ENCODE data around the gene HOXD13.

Gene HOXD13

DNA sequence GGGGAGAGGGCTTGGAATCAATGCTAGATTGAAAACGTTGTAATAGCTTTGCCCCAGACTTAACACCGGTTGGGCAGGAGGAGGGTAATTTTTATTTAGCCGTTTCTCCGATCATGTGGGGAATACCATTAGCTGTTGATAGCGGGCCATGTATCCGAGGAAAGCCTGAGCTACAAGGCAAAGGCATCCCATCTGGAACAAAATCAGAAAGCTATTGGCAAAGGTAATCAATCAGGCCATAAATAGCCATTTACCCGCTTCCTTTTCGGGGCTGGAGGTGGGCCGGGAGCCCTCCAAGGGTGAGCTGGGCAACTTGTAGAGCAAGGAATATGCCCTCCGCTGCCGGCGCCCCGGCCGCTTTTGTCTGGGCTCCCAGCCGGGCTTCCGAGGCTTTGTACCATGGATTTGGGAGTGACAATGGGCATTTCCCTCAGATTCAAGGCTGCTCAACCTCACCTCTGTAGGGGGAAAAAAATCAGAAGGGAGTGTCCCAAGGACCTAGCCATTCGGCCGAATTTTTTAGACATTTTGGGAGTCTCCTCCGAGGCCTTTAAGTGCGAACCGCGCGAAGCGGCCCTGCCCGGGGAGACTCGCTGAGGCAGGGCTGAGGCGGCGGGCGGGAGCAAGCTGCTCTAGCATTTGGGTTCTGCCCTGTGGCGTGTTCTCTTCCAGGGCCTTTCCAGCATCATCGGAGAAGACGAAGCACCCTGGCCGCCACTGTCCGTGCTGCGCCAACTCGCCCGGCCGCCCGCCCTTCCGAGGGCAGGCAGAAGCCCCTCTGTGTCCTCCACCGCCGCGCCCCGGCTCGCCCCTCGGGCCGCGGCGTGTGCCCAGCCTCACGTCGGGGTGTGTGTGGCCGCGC is 28.9 kb downstream of the HOXD13 start:
- DNase-seq (ENCODE audit: extremely low read depth, low read depth), result no peak
- TF ChIP-seq, protein P1, sequence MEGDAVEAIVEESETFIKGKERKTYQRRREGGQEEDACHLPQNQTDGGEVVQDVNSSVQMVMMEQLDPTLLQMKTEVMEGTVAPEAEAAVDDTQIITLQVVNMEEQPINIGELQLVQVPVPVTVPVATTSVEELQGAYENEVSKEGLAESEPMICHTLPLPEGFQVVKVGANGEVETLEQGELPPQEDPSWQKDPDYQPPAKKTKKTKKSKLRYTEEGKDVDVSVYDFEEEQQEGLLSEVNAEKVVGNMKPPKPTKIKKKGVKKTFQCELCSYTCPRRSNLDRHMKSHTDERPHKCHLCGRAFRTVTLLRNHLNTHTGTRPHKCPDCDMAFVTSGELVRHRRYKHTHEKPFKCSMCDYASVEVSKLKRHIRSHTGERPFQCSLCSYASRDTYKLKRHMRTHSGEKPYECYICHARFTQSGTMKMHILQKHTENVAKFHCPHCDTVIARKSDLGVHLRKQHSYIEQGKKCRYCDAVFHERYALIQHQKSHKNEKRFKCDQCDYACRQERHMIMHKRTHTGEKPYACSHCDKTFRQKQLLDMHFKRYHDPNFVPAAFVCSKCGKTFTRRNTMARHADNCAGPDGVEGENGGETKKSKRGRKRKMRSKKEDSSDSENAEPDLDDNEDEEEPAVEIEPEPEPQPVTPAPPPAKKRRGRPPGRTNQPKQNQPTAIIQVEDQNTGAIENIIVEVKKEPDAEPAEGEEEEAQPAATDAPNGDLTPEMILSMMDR (IDR thresholded peaks at IDR 0.05; ENCODE audit: low read depth, low read length), result no peak

- no peak for DNase-seq (ENCODE audit: extremely low read depth, low read depth)
- TF ChIP-seq, protein P1 (IDR thresholded peaks at IDR 0.05; ENCODE audit: low read depth, low read length), result no peak
Measured at GRCh38 chr2:176122052-176122682, 29.6 kb downstream of the HOXD13 start.

DNA sequence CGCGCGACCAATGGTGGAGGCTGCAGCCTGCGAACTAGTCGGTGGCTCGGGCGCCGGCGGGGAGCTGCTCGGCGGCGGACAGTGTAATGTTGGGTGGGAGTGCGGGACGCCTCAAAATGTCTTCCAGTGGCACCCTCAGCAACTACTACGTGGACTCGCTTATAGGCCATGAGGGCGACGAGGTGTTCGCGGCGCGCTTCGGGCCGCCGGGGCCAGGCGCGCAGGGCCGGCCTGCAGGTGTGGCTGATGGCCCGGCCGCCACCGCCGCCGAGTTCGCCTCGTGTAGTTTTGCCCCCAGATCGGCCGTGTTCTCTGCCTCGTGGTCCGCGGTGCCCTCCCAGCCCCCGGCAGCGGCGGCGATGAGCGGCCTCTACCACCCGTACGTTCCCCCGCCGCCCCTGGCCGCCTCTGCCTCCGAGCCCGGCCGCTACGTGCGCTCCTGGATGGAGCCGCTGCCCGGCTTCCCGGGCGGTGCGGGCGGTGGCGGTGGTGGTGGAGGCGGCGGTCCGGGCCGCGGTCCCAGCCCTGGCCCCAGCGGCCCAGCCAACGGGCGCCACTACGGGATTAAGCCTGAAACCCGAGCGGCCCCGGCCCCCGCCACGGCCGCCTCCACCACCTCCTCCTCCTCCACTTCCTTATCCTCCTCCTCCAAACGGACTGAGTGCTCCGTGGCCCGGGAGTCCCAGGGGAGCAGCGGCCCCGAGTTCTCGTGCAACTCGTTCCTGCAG is 30.3 kb downstream of the HOXD13 start, which contains the start of gene HOXD9:
TSS of gene HOXD9 (plus strand) at position 37 of the 728 bp plus-strand sequence. CDS start at position 87, 50 bp downstream.
- TF ChIP-seq, protein P1 (IDR thresholded peaks at IDR 0.05; ENCODE audit: low read depth, low read length), result no peak
- no peak for DNase-seq (ENCODE audit: extremely low read depth, low read depth)

DNA sequence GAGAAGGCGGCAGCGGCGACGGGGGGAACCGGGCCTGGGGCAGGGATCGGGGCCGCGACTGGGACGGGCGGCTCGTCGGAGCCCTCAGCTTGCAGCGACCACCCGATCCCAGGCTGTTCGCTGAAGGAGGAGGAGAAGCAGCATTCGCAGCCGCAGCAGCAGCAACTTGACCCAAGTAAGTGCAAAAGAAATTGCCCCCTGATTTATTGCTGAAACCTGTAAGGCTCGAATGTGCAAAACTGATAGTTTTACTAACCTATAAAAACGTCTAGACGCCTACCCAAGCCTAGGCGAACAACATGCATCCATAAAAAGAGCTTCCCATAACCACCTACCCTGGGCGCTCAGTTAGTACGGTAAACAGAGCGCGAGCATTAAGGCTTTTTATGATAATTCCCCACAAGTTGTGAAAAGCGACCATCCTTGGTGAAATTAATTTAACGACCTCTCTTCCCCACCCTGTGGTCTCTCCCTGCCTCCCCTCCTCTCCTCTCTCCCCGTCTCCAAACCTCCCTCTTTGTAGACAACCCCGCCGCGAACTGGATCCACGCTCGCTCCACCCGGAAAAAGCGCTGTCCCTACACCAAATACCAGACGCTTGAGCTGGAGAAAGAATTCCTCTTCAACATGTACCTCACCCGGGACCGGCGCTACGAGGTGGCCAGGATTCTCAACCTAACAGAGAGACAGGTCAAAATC is 31.0 kb downstream of the HOXD13 start:
- no peak for DNase-seq (ENCODE audit: extremely low read depth, low read depth)
- TF ChIP-seq, protein P1 (IDR thresholded peaks at IDR 0.05; ENCODE audit: low read depth, low read length), result no peak

- TF ChIP-seq, protein P1 (IDR thresholded peaks at IDR 0.05; ENCODE audit: low read depth, low read length), result no peak
- DNase-seq (ENCODE audit: extremely low read depth, low read depth), result no peak
Measured at GRCh38 chr2:176124110-176124946, 31.8 kb downstream of the HOXD13 start.

DNA sequence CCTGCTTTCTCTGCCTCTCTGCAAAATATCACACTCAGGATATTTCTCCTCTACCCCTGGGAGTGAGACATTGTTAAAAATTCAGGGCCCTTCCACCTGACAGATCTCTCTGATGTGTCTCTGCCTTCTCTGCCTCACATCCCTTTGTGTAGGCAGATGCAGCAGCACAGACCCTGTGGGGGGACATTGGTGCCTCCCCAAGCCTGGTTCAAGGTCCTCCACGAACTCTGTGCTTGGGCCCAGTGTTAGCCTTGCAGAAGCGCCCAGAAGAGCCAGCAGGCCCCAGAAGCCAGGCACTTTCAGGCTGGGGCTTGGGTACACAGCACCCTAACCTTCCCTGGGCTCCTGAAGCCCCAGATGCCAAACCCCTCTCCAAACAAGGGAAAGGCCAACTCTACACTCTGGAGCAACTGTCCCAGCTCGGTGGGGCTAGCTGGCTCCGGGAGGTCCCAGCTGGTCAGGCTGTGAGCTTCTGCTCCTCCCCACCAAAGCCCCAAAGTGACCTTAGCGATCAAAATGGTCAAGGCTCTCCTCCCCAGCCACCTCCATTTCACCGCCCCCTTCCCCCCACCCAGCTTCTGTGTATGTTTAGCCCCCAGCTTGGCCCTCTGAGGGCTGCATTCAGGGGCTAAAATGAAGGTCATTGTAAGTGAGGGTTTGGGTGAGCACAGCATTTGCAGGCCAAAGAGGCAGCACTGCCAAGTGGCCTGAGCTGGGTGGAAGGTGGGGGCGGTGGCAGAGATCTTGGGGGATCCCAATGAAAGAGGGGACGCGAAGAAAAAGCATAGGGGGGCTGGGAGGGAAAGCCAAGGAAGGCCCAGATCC is 32.6 kb downstream of the HOXD13 start:
- TF ChIP-seq, protein P1 (IDR thresholded peaks at IDR 0.05; ENCODE audit: low read depth, low read length), result no peak
- no peak for DNase-seq (ENCODE audit: extremely low read depth, low read depth)
